Stimulated activated CD4-positive, alpha-beta T cell treated with anti-CD3 and anti-CD28 coated beads, Interleukin-15, amount 100 ng/mL, for 48 hours (primary cell): ENCODE data around the gene SCPEP1.

ENCODE experiments used
- DNase-seq, 2 donors: peaks; one replicate each; pipeline ENCODE4 v3.0.0-alpha.2; 2020; ENCODE audit warnings: low read depth in 2 of 2

The SCPEP1 gene

GRCh38 chr17:57043276-57043675 is 65.3 kb downstream of the SCPEP1 start:
- DNase-seq: no peak

- DNase-seq: no peak
Observed at GRCh38 chr17:57044976-57045867, 67.3 kb downstream of the SCPEP1 start.

- DNase-seq: peak in 1 of 2 donors; percentile 10
Observed at GRCh38 chr17:57045868-57046704, 68.2 kb downstream of the SCPEP1 start.

- DNase-seq: no peak
Observed at GRCh38 chr17:57046749-57047148, 68.8 kb downstream of the SCPEP1 start.

GRCh38 chr17:57048096-57048495 is 70.2 kb downstream of the SCPEP1 start:
- DNase-seq: no peak

GRCh38 chr17:57050306-57050705 is 72.4 kb downstream of the SCPEP1 start:
- DNase-seq: no peak

- no peak for DNase-seq
Observed at GRCh38 chr17:57051886-57052361, 74.0 kb downstream of the SCPEP1 start.
